ENCODE data around the gene MAML3.

DNA sequence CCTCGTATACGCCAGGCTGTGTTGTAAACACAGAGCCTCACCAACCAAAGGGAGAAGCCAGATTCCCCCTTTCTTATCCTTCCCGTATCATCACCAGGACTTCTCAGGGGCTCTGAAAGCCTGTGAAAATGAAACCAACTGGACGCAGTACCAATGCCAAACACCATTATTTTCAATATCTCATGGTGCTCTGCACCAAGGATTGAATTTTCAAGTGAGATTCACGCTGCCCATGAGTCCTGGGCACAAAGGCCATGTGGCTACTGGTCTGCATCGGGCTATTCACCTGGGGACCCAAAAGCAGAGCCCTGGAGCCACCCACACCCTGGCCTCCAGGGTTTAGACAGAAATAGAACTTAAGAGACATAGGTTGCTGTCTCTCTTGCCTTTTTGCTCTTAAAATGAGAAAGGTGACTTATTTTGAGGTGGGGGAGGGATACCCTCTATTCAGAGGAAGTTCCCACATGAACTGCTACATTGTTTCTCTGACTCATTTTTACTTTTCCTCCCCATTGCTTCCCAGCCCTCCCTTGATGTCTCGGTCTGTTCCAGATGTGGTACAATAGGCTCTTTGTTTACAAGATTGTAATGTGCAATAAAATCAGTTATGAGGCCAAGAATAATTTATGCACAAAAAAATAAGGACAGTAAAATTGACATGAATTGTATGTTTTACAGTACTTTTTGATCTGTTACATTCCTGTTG, 55.4 kb downstream of the MAML3 start:
- TF ChIP-seq, protein P1, sequence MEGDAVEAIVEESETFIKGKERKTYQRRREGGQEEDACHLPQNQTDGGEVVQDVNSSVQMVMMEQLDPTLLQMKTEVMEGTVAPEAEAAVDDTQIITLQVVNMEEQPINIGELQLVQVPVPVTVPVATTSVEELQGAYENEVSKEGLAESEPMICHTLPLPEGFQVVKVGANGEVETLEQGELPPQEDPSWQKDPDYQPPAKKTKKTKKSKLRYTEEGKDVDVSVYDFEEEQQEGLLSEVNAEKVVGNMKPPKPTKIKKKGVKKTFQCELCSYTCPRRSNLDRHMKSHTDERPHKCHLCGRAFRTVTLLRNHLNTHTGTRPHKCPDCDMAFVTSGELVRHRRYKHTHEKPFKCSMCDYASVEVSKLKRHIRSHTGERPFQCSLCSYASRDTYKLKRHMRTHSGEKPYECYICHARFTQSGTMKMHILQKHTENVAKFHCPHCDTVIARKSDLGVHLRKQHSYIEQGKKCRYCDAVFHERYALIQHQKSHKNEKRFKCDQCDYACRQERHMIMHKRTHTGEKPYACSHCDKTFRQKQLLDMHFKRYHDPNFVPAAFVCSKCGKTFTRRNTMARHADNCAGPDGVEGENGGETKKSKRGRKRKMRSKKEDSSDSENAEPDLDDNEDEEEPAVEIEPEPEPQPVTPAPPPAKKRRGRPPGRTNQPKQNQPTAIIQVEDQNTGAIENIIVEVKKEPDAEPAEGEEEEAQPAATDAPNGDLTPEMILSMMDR (IDR thresholded peaks at IDR 0.05): no peak
- no peak for TF ChIP-seq POLR2A (IDR thresholded peaks at IDR 0.05)

All from uterus (tissue), 2 donors.